ENCODE data around the gene FRMD3.

The FRMD3 gene

GRCh38 chr9:83456226-83456625 lies 82.0 kb downstream of the FRMD3 start:
- TF ChIP-seq CTCF (IDR thresholded peaks at IDR 0.05; ENCODE audit: low read depth, low read length) = no peak
- no peak overlapping the region for H3K4me3 ChIP-seq (ENCODE audit: low read depth, low read length)

GRCh38 chr9:83454076-83454475 lies 84.1 kb downstream of the FRMD3 start:
- no peak for TF ChIP-seq CTCF (IDR thresholded peaks at IDR 0.05; ENCODE audit: low read depth, low read length)
- H3K4me3 ChIP-seq (ENCODE audit: low read depth, low read length) = no peak overlapping the region

- TF ChIP-seq CTCF (IDR thresholded peaks at IDR 0.05; ENCODE audit: low read depth, low read length) = no peak
- H3K4me3 ChIP-seq (ENCODE audit: low read depth, low read length) = no peak overlapping the region
These were observed 86.9 kb downstream of the FRMD3 start for GRCh38 chr9:83451308-83451707.

GRCh38 chr9:83449983-83450382 lies 88.2 kb downstream of the FRMD3 start:
- TF ChIP-seq CTCF (IDR thresholded peaks at IDR 0.05; ENCODE audit: low read depth, low read length) = no peak
- H3K4me3 ChIP-seq (ENCODE audit: low read depth, low read length) = no peak overlapping the region

GRCh38 chr9:83449166-83449565 lies 89.0 kb downstream of the FRMD3 start:
- no peak for TF ChIP-seq CTCF (IDR thresholded peaks at IDR 0.05; ENCODE audit: low read depth, low read length)
- H3K4me3 ChIP-seq (ENCODE audit: low read depth, low read length) = no peak overlapping the region

GRCh38 chr9:83448626-83449025 lies 89.6 kb downstream of the FRMD3 start:
- no peak overlapping the region for H3K4me3 ChIP-seq (ENCODE audit: low read depth, low read length)
- TF ChIP-seq CTCF (IDR thresholded peaks at IDR 0.05; ENCODE audit: low read depth, low read length) = no peak

- H3K4me3 ChIP-seq (ENCODE audit: low read depth, low read length) = no peak overlapping the region
These were observed 90.8 kb downstream of the FRMD3 start for GRCh38 chr9:83447351-83447750.

More at GRCh38 chr9:83447351-83447750, 90.8 kb downstream of the FRMD3 start:
- no peak for TF ChIP-seq CTCF (IDR thresholded peaks at IDR 0.05; ENCODE audit: low read depth, low read length)

All from WI38 (cell line).